ENCODE data around the gene CD200R1L. TPM values are rescaled to one million over a fixed set of nuclear protein-coding genes. Genes with fewer than 3 reads are reported as not detected.

Gene CD200R1L
- total RNA-seq, 1 experiment from 2014 or later, result not detected

- TF ChIP-seq AFF4 (CRISPR knock-in tag; IDR thresholded peaks at IDR 0.05; ENCODE audit: borderline replicate concordance), result no peak
- no peak for TF ChIP-seq NR1H2 (CRISPR knock-in tag; IDR thresholded peaks at IDR 0.05)
- TF ChIP-seq CTCF (IDR thresholded peaks at IDR 0.05), result no peak
- no peak for TF ChIP-seq HMGA2 (CRISPR knock-in tag; IDR thresholded peaks at IDR 0.05)
- no peak for TF ChIP-seq ZNF423 (CRISPR knock-in tag; IDR thresholded peaks at IDR 0.05)
Measured at GRCh38 chr3:112805126-112805525, 41.5 kb downstream of the CD200R1L start (continued).

- H3K4me1 Mint-ChIP-seq, result no peaks in the 10 kb centered on the region
- no peak for DNase-seq (ENCODE audit: low spot score)
- H3K27me3 Mint-ChIP-seq (ENCODE audit: low read depth), result no peaks in the 10 kb centered on the region
- TF ChIP-seq NR1H2 (CRISPR knock-in tag; IDR thresholded peaks at IDR 0.05) (no peak), ATF2 (CRISPR knock-in tag; IDR thresholded peaks at IDR 0.05; ENCODE audit: borderline replicate concordance, low read depth) (no peak), ZNF423 (CRISPR knock-in tag; IDR thresholded peaks at IDR 0.05) (no peak), NFATC4 (CRISPR knock-in tag; IDR thresholded peaks at IDR 0.05) (no peak), NFE2L1 (CRISPR knock-in tag; IDR thresholded peaks at IDR 0.05) (no peak), ZBTB21 (CRISPR knock-in tag; IDR thresholded peaks at IDR 0.05; ENCODE audit: borderline replicate concordance) (no peak)
- H3K27ac Mint-ChIP-seq, result no peak overlapping the region
- no peaks in the 10 kb centered on the region for H3K36me3 Mint-ChIP-seq
- no peak for ATAC-seq
- no peak overlapping the region for H3K4me3 Mint-ChIP-seq
- peaks cover 6% of the 10 kb centered on the region; the same call in 1 of the 2 replicates for H3K9me3 Mint-ChIP-seq
- ChIA-PET CTCF (no interaction called here), POLR2A (no interaction called here)
Measured at GRCh38 chr3:112804021-112804420, 42.6 kb downstream of the CD200R1L start.

DNA sequence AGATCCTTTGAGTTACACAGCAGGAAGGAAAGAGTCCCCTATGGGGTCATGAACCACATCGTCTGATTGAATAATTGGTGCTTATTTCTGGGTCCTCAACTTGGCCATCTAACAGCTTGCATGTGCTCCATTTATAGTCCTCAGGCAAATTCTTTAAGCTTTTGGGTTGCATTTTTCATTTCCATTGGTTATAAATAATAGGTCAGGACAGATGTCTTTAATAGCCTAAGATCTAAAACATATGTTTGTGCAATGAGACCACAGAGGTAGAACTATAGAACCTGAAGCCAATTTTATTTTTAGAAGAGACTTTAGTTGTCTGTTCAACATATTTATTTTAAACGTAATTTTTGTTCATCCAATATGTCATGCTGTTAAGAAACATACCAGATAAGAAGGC is 43.2 kb downstream of the CD200R1L start:
- CTCF ChIA-PET, result no interaction called here
- Mint-ChIP-seq H3K27ac (no peak overlapping the region), H3K9me3 (peaks cover 6% of the 10 kb centered on the region; the same call in 1 of the 2 replicates), H3K4me1 (no peaks in the 10 kb centered on the region), H3K4me3 (no peak overlapping the region), H3K36me3 (no peaks in the 10 kb centered on the region), H3K27me3 (ENCODE audit: low read depth) (no peaks in the 10 kb centered on the region)
- ATAC-seq (no peak), DNase-seq (ENCODE audit: low spot score) (no peak)
- POLR2A ChIA-PET, result no interaction called here
- TF ChIP-seq KAT7 (CRISPR knock-in tag; IDR thresholded peaks at IDR 0.05; ENCODE audit: borderline replicate concordance) (no peak), E2F4 (CRISPR knock-in tag; IDR thresholded peaks at IDR 0.05; ENCODE audit: borderline replicate concordance, low read depth) (no peak), FOXJ3 (CRISPR knock-in tag; IDR thresholded peaks at IDR 0.05; ENCODE audit: borderline replicate concordance) (no peak), CDX4 (CRISPR knock-in tag; IDR thresholded peaks at IDR 0.05; ENCODE audit: borderline replicate concordance) (no peak), SMAD3 (CRISPR knock-in tag; IDR thresholded peaks at IDR 0.05; ENCODE audit: borderline replicate concordance) (no peak), STAT6 (CRISPR knock-in tag; conservative IDR thresholded peaks at IDR 0.05; ENCODE audit: low read depth) (no peak), CREB1 (CRISPR knock-in tag; IDR thresholded peaks at IDR 0.05) (no peak), ATF2 (CRISPR knock-in tag; IDR thresholded peaks at IDR 0.05; ENCODE audit: borderline replicate concordance, low read depth) (no peak), CTCF (IDR thresholded peaks at IDR 0.05) (no peak)

All from WTC11 (cell line).